ENCODE measurements around the gene SLC35G3.
"Not testable (repeated sequence)": the region's sequence is repeated elsewhere in the genome, so short reads cannot be mapped to it uniquely, and the experiment has no call there.

The SLC35G3 gene

GRCh38 chr17:35212668-35213067, 18.5 kb upstream of the SLC35G3 start:
- no peak for TF ChIP-seq GABPA (IDR thresholded peaks at IDR 0.05; ENCODE audit: low read depth)
- no peak for TF ChIP-seq REST (IDR thresholded peaks at IDR 0.05; ENCODE audit: insufficient replicate concordance, low read depth)
- no peak for TF ChIP-seq CTCF (IDR thresholded peaks at IDR 0.05; ENCODE audit: insufficient read depth, low read length)
- TF ChIP-seq POLR2AphosphoS5 (IDR thresholded peaks at IDR 0.05; ENCODE audit: low read depth) = no peak
- TF ChIP-seq SPI1 (IDR thresholded peaks at IDR 0.05; ENCODE audit: borderline replicate concordance, low read depth) = no peak

GRCh38 chr17:35210741-35211140, 16.5 kb upstream of the SLC35G3 start:
- H3K4me3 ChIP-seq (replicated peaks; ENCODE audit: insufficient read depth, low read length) = no peak overlapping the region
- peaks cover 3% of the 10 kb centered on the region for H3K27me3 ChIP-seq (ENCODE audit: insufficient read depth, poor library complexity, severe bottlenecking)
- H3K27ac ChIP-seq (replicated peaks) = no peak overlapping the region
- TF ChIP-seq SPI1 (IDR thresholded peaks at IDR 0.05; ENCODE audit: borderline replicate concordance, low read depth) (no peak), POLR2AphosphoS5 (IDR thresholded peaks at IDR 0.05; ENCODE audit: low read depth) (no peak), CTCF (IDR thresholded peaks at IDR 0.05; ENCODE audit: insufficient read depth, low read length) (no peak), REST (IDR thresholded peaks at IDR 0.05; ENCODE audit: insufficient replicate concordance, low read depth) (no peak)
- DNase-seq (ENCODE audit: low read depth in 1 of 2, low spot score in 1 of 2) = no peak

More at GRCh38 chr17:35212668-35213067, 18.5 kb upstream of the SLC35G3 start:
- H3K27ac ChIP-seq (replicated peaks) = no peak overlapping the region
- H3K4me3 ChIP-seq (replicated peaks; ENCODE audit: insufficient read depth, low read length) = no peak overlapping the region
- no peak for DNase-seq (ENCODE audit: low read depth in 1 of 2, low spot score in 1 of 2)
- H3K27me3 ChIP-seq (ENCODE audit: insufficient read depth, poor library complexity, severe bottlenecking) = peaks cover 2% of the 10 kb centered on the region

GRCh38 chr17:35202582-35202981, 8.4 kb upstream of the SLC35G3 start:
- not testable (repeated sequence) for DNase-seq (ENCODE audit: low read depth in 1 of 2, low spot score in 1 of 2); H3K27me3 ChIP-seq (ENCODE audit: insufficient read depth, poor library complexity, severe bottlenecking); H3K4me3 ChIP-seq (replicated peaks; ENCODE audit: insufficient read depth, low read length); H3K27ac ChIP-seq (replicated peaks)

- not testable (repeated sequence) for H3K27me3 ChIP-seq (ENCODE audit: insufficient read depth, poor library complexity, severe bottlenecking); H3K27ac ChIP-seq (replicated peaks); H3K4me3 ChIP-seq (replicated peaks; ENCODE audit: insufficient read depth, low read length); DNase-seq (ENCODE audit: low read depth in 1 of 2, low spot score in 1 of 2)
Measured at GRCh38 chr17:35195062-35195461, 869 bp upstream of the SLC35G3 start.

GRCh38 chr17:35192708-35193107, 1.5 kb downstream of the SLC35G3 start:
- Histone ChIP-seq H3K27me3 (ENCODE audit: insufficient read depth, poor library complexity, severe bottlenecking) (no peaks in the 10 kb centered on the region), H3K27ac (replicated peaks) (no peak overlapping the region), H3K4me3 (replicated peaks; ENCODE audit: insufficient read depth, low read length) (no peak overlapping the region)
- TF ChIP-seq CTCF (IDR thresholded peaks at IDR 0.05; ENCODE audit: insufficient read depth, low read length) (no peak), POLR2AphosphoS5 (IDR thresholded peaks at IDR 0.05; ENCODE audit: low read depth) (no peak), GABPA (IDR thresholded peaks at IDR 0.05; ENCODE audit: low read depth) (no peak), SPI1 (IDR thresholded peaks at IDR 0.05; ENCODE audit: borderline replicate concordance, low read depth) (no peak), REST (IDR thresholded peaks at IDR 0.05; ENCODE audit: insufficient replicate concordance, low read depth) (no peak)
- no peak for DNase-seq (ENCODE audit: low read depth in 1 of 2, low spot score in 1 of 2)

All from HL-60 (cell line).